SK-N-SH treated with all-trans-retinoic acid at 6 μM for 48 hours (cell line): Measurements from ENCODE around the gene PAPPA.

Experiments
- ATAC-seq: fragments of 200-7000 bp; cut with Tn5 transposase; 3 replicates; pipeline ENCODE4 v1.9.1; 2020; ENCODE audit warnings: mild to moderate bottlenecking, moderate library complexity
- ARNTL ChIP-seq: fragments of 450-650 bp; formaldehyde crosslinking; IDR thresholded peaks from 2 replicates; pipeline ENCODE4 v1.5.0; 2020; ENCODE audit warnings: low read depth, mild to moderate bottlenecking, moderate library complexity, borderline replicate concordance
- BACH2 ChIP-seq: fragments of 250-450 bp; sonication (Bioruptor Pico); IDR thresholded peaks from 2 replicates; pipeline ENCODE4 v1.9.0; 2021; ENCODE audit warnings: mild to moderate bottlenecking, borderline replicate concordance
- CREB5 ChIP-seq: fragments of 250-450 bp; sonication (Bioruptor Pico); IDR thresholded peaks from 2 replicates; pipeline ENCODE4 v1.5.1; 2020; ENCODE audit warnings: low read depth, mild to moderate bottlenecking, moderate library complexity
- CSDC2 ChIP-seq: fragments of 250-450 bp; sonication (Bioruptor Pico); IDR thresholded peaks from 2 replicates; pipeline ENCODE4 v1.5.0; 2020; ENCODE audit warnings: mild to moderate bottlenecking, moderate library complexity
- ESRRG ChIP-seq: fragments of 250-450 bp; sonication (Bioruptor Pico); IDR thresholded peaks from 2 replicates; pipeline ENCODE4 v1.6.1; 2021; ENCODE audit warnings: mild to moderate bottlenecking
- GLIS3 ChIP-seq: fragments of 250-450 bp; sonication (Bioruptor Pico); IDR thresholded peaks from 2 replicates; pipeline ENCODE4 v1.5.0; 2020; ENCODE audit warnings: mild to moderate bottlenecking, moderate library complexity
- ISL1 ChIP-seq: fragments of 250-450 bp; sonication (Bioruptor Pico); IDR thresholded peaks from 2 replicates; pipeline ENCODE4 v2.1.2; 2022; ENCODE audit warnings: mild to moderate bottlenecking, moderate library complexity
- OSR1 ChIP-seq: fragments of 250-450 bp; sonication (Bioruptor Pico); IDR thresholded peaks from 2 replicates; pipeline ENCODE4 v1.8.0; 2022; ENCODE audit warnings: moderate library complexity, mild to moderate bottlenecking, inconsistent platforms
- PATZ1 ChIP-seq: fragments of 250-450 bp; sonication (Bioruptor Pico); IDR thresholded peaks from 2 replicates; pipeline ENCODE4 v1.8.0; 2020; ENCODE audit warnings: mild to moderate bottlenecking, moderate library complexity, borderline replicate concordance
- PPARA ChIP-seq: fragments of 250-450 bp; sonication (Bioruptor Pico); IDR thresholded peaks from 2 replicates; pipeline ENCODE4 v1.5.0; 2020; ENCODE audit warnings: mild to moderate bottlenecking, borderline replicate concordance
- RARB ChIP-seq: fragments of 250-450 bp; sonication (Bioruptor Pico); IDR thresholded peaks from 2 replicates; pipeline ENCODE4 v1.8.0; 2021; ENCODE audit warnings: mild to moderate bottlenecking, moderate library complexity
- SNAI2 ChIP-seq: fragments of 250-450 bp; sonication (Bioruptor Pico); IDR thresholded peaks from 2 replicates; pipeline ENCODE4 v1.5.0; 2020; ENCODE audit warnings: mild to moderate bottlenecking, moderate library complexity
- TCF4 ChIP-seq: fragments of 250-450 bp; sonication (Bioruptor Pico); IDR thresholded peaks from 2 replicates; pipeline ENCODE4 v1.8.0; 2021; ENCODE audit warnings: mild to moderate bottlenecking, moderate library complexity, borderline replicate concordance
- TOX ChIP-seq: fragments of 250-450 bp; sonication (Bioruptor Pico); IDR thresholded peaks from 2 replicates; pipeline ENCODE4 v1.8.0; 2021; ENCODE audit warnings: mild to moderate bottlenecking, moderate library complexity, borderline replicate concordance
- TSHZ2 ChIP-seq: fragments of 250-450 bp; sonication (Bioruptor Pico); IDR thresholded peaks from 2 replicates; pipeline ENCODE4 v1.5.0; 2020; ENCODE audit warnings: mild to moderate bottlenecking, moderate library complexity
- ZC3H10 ChIP-seq: fragments of 250-450 bp; sonication (Bioruptor Pico); IDR thresholded peaks from 2 replicates; pipeline ENCODE4 v1.5.1; 2021; ENCODE audit warnings: mild to moderate bottlenecking, moderate library complexity
- ZFP3 ChIP-seq: fragments of 250-450 bp; sonication (Bioruptor Pico); IDR thresholded peaks from 2 replicates; pipeline ENCODE4 v1.5.0; 2020; ENCODE audit warnings: mild to moderate bottlenecking, moderate library complexity
- ZFP30 ChIP-seq: fragments of 450-650 bp; formaldehyde crosslinking; IDR thresholded peaks from 2 replicates; pipeline ENCODE4 v1.5.0; 2022; ENCODE audit warnings: mild to moderate bottlenecking, moderate library complexity
- ZNF70 ChIP-seq: fragments of 450-650 bp; formaldehyde crosslinking; IDR thresholded peaks from 2 replicates; pipeline ENCODE4 v1.5.0; 2020; ENCODE audit warnings: mild to moderate bottlenecking, moderate library complexity
- ZNF8 ChIP-seq: fragments of 450-650 bp; formaldehyde crosslinking; IDR thresholded peaks from 2 replicates; pipeline ENCODE4 v1.5.0; 2020; ENCODE audit warnings: mild to moderate bottlenecking, moderate library complexity
- TF ChIP-seq, protein P1 (sequence below): fragments of 250-450 bp; sonication (Bioruptor Pico); IDR thresholded peaks from 2 replicates; pipeline ENCODE4 v1.5.1; 2021; ENCODE audit warnings: mild to moderate bottlenecking, moderate library complexity
- TF ChIP-seq, protein P2 (sequence below): fragments of 250-450 bp; sonication (Bioruptor Pico); IDR thresholded peaks from 2 replicates; pipeline ENCODE4 v1.8.0; 2021; ENCODE audit warnings: low read depth, mild to moderate bottlenecking, moderate library complexity, borderline replicate concordance

The PAPPA gene

DNA sequence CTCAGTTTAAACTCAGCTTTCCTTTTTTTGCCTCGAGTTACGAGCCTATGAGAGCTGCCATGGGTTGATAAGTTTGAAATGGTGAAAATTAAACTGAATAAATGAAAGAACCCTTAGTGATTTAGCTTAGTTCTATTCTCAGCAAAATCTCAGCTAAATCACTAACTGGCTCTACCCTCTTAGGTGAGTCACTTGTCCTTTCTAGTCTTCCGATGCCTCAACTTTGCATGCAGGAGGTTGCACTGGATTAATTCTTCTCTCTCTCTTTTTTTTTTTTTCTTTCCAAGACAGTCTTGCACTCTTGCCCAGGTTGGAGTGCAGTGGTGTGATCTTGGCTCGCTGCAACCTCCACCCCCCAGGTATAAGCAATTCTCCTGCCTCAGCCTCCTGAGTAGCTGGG is 83.9 kb downstream of the PAPPA start (continued):
- TF ChIP-seq TSHZ2: no peak
- TF ChIP-seq OSR1 (CRISPR knock-in tag): no peak
- no peak for TF ChIP-seq GLIS3 (CRISPR knock-in tag)
- TF ChIP-seq CREB5 (CRISPR knock-in tag): no peak
- TF ChIP-seq PPARA: no peak

GRCh38 chr9:116238225-116238624 is 84.6 kb downstream of the PAPPA start:
- TF ChIP-seq CREB5 (CRISPR knock-in tag) (peak; percentile 85), ESRRG (no peak), TOX (no peak), CSDC2 (CRISPR knock-in tag) (peak; percentile 13; the same call in 1 of the 2 replicates), TCF4 (CRISPR knock-in tag) (no peak), ZFP3 (CRISPR knock-in tag) (peak; percentile 84), ISL1 (CRISPR knock-in tag) (peak; percentile 93)
- ATAC-seq: peak; percentile 64

DNA sequence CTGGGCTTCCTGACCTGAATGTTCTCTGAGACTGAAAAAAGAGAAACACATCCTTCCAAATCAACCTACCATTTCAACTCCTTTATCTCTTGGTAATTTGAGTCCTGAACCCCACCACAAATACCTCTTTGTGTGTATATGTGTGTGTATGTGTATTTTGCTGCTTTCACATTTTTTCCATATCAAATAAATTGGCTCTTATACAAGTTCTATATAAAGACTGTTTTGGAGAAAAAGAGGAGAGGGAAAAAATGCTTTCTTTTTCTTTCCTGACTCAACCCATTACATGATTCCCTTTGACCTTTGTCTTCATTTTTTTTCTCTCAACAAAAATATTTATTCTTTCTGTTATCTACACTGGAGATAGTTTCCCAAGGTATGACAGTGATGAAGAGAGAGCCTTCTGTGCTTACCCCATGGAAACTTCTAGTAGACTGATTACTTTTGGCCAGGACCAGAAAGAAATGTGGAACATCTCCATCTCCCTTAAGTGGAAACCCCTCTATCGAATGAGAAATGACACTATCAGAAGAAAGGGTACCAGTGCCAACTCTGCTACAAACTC is 85.3 kb downstream of the PAPPA start:
- ATAC-seq: no peak
- no peak for TF ChIP-seq CSDC2 (CRISPR knock-in tag)
- TF ChIP-seq TSHZ2: no peak
- TF ChIP-seq CREB5 (CRISPR knock-in tag): no peak
- TF ChIP-seq, protein P1, sequence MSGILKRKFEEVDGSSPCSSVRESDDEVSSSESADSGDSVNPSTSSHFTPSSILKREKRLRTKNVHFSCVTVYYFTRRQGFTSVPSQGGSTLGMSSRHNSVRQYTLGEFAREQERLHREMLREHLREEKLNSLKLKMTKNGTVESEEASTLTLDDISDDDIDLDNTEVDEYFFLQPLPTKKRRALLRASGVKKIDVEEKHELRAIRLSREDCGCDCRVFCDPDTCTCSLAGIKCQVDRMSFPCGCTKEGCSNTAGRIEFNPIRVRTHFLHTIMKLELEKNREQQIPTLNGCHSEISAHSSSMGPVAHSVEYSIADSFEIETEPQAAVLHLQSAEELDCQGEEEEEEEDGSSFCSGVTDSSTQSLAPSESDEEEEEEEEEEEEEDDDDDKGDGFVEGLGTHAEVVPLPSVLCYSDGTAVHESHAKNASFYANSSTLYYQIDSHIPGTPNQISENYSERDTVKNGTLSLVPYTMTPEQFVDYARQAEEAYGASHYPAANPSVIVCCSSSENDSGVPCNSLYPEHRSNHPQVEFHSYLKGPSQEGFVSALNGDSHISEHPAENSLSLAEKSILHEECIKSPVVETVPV (CRISPR knock-in tag): no peak
- no peak for TF ChIP-seq GLIS3 (CRISPR knock-in tag)
- no peak for TF ChIP-seq ARNTL
- TF ChIP-seq TCF4 (CRISPR knock-in tag): no peak
- no peak for TF ChIP-seq SNAI2 (CRISPR knock-in tag)
- no peak for TF ChIP-seq ESRRG
- no peak for TF ChIP-seq PPARA
- no peak for TF ChIP-seq ZFP30 (CRISPR knock-in tag)
- TF ChIP-seq ZFP3 (CRISPR knock-in tag): no peak
- TF ChIP-seq, protein P2, sequence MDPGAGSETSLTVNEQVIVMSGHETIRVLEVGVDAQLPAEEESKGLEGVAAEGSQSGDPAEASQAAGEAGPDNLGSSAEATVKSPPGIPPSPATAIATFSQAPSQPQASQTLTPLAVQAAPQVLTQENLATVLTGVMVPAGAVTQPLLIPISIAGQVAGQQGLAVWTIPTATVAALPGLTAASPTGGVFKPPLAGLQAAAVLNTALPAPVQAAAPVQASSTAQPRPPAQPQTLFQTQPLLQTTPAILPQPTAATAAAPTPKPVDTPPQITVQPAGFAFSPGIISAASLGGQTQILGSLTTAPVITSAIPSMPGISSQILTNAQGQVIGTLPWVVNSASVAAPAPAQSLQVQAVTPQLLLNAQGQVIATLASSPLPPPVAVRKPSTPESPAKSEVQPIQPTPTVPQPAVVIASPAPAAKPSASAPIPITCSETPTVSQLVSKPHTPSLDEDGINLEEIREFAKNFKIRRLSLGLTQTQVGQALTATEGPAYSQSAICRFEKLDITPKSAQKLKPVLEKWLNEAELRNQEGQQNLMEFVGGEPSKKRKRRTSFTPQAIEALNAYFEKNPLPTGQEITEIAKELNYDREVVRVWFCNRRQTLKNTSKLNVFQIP: no peak
- no peak for TF ChIP-seq ZNF8
- no peak for TF ChIP-seq BACH2 (CRISPR knock-in tag)
- TF ChIP-seq ZC3H10 (CRISPR knock-in tag): no peak
- no peak for TF ChIP-seq RARB (CRISPR knock-in tag)
- no peak for TF ChIP-seq ZNF70
- no peak for TF ChIP-seq TOX
- TF ChIP-seq PATZ1 (CRISPR knock-in tag): no peak
